ENCODE measurements around the gene IGFLR1.

- TF ChIP-seq, protein P1, sequence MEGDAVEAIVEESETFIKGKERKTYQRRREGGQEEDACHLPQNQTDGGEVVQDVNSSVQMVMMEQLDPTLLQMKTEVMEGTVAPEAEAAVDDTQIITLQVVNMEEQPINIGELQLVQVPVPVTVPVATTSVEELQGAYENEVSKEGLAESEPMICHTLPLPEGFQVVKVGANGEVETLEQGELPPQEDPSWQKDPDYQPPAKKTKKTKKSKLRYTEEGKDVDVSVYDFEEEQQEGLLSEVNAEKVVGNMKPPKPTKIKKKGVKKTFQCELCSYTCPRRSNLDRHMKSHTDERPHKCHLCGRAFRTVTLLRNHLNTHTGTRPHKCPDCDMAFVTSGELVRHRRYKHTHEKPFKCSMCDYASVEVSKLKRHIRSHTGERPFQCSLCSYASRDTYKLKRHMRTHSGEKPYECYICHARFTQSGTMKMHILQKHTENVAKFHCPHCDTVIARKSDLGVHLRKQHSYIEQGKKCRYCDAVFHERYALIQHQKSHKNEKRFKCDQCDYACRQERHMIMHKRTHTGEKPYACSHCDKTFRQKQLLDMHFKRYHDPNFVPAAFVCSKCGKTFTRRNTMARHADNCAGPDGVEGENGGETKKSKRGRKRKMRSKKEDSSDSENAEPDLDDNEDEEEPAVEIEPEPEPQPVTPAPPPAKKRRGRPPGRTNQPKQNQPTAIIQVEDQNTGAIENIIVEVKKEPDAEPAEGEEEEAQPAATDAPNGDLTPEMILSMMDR (conservative IDR thresholded peaks at IDR 0.05 in 1 of 2, IDR thresholded peaks at IDR 0.05 in 1 of 2; ENCODE audit: extremely low read depth in 1 of 2, insufficient read depth in 1 of 2, low read depth in 1 of 2, low read length in 2 of 2), result no peak
- TF ChIP-seq EZH2 (IDR thresholded peaks at IDR 0.05; ENCODE audit: borderline replicate concordance, low read length), result no peak
These were observed 3.4 kb downstream of the IGFLR1 start for GRCh38 chr19:35738887-35739229.

Data from mammary epithelial cell (primary cell).